GM12864 (cell line): ENCODE results near the gene FAM184B.

Experiments used
- DNase-seq: peaks from one replicate; pipeline ENCODE4 v3.0.0-alpha.2; 2011; ENCODE audit warnings: low read depth
- H3K4me3 ChIP-seq: 2 replicates; pipeline ENCODE4 v1.5.1; 2011; ENCODE audit warnings: mild to moderate bottlenecking, low read depth, low read length, control low read depth
- CTCF ChIP-seq: IDR thresholded peaks from 2 replicates; pipeline ENCODE4 v1.5.1; 2011; ENCODE audit warnings: low read depth, mild to moderate bottlenecking, moderate library complexity, low read length, control low read depth, inconsistent platforms; ENCODE audit errors: missing control alignments

The FAM184B gene

GRCh38 chr4:17657090-17657489 lies 124.3 kb downstream of the FAM184B start:
- no peak for DNase-seq
- no peak for TF ChIP-seq CTCF
- H3K4me3 ChIP-seq, result no peak overlapping the region

DNA sequence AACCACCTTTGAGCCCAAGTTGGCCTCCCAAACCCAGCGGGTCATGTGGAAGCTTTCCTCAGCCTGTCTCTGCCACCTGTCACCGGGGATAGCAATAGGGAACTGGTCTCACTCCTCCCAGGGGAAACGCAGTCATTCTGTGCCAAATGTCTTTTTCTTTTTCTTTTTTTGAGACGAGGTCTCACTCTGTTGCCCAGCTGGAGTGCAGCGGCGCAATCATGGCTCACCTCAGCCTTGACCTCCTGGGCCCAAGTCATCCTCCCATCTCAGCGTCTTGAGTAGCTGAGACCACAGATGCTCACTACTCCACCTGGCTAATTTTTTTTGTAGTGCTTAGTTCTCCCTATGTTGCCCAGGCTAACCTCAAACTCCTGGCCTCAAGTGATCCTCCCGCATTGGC lies 126.7 kb downstream of the FAM184B start:
- no peak for TF ChIP-seq CTCF
- H3K4me3 ChIP-seq, result no peak overlapping the region
- no peak for DNase-seq

DNA sequence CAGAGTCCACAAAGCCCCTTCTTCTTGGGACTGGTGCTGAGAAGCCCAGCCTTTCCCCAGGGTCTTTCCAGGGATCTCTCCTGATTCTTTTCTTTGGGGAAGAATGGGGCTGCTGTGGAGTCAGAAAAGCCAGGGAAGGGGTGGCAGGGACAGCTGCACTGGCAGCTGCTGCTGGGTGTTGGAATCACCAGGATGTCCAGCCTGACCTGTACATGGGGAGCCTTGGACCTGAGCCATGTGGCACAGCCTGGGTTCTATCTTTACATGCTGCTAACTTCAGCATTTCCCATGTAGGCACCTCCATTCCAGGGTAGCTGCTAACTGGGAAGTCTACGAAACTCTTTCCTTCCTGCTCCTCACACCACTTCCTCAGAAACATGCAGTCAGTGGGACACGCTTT lies 131.0 kb downstream of the FAM184B start:
- no peak overlapping the region for H3K4me3 ChIP-seq
- no peak for DNase-seq
- no peak for TF ChIP-seq CTCF

DNA sequence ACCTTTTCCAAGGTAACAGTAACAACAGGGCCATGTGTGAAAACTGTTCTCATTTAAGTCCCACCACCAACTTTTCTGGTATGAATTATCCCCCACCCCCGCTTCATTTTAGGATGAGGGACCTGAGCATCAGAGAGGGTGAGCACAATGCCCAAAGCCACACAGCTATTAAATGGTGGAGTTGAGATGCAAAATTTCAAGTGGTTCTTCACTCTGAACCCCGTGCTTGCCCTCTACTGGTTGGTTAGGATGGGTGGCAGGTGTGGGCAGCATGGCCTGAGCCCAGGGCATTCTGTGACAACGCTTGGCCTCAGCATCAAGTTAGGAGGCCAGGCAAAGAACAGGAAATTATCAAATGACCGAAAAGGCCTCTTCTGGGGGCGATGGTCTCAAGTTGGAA lies 133.5 kb downstream of the FAM184B start:
- no peak for DNase-seq
- H3K4me3 ChIP-seq, result no peak overlapping the region
- peak; percentile 25 for TF ChIP-seq CTCF

DNA sequence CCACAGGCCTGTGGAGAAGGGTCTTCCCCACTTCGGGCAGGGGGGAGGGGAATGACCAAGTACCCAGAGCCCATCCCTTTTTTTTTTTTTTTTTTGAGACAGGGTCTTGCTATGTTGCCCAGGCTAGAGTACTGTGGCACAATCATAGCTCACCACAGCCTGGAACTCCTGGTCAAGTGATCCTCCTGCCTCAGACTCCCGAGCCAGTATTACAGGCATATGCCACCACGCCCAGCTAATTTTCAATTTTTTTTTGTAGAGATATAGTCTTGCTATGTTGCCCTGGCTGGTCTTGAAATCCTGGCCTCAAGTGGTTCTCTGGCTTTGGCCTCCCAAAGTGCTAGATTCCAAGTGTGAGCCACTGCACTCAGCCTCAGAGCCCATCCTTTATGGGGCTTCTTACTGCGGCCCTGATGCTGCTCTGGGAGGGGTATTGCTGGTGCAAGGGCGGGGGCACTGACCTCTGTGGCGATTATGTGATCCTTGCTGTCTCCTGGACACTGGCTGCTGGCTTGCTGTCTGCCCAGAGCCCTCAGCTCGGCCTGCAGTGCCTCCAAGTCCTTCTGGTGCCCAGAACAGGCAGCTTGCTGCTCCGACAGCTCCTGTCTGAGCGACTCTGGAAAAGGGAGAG lies 134.1 kb downstream of the FAM184B start:
- DNase-seq, result no peak
- H3K4me3 ChIP-seq, result no peak overlapping the region
- no peak for TF ChIP-seq CTCF

DNA sequence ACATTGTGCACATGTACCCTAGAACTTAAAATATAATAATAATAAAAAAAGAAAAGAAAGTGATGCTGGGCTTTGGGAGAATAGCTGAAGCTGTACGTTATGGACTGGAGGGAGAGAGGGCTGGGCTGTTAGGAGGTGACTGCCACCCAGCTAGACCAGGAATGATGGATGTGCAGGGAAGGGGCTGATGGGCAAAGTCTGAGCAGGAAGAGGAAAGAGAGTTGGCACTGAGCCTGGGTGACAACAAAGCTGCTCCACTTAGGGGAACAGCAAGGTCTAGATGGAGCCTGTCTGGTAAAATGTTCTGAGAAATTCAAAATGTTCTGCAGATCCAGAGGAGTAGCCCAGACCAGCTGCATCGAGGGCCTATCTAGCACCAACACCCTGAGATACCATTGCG lies 134.7 kb downstream of the FAM184B start:
- no peak overlapping the region for H3K4me3 ChIP-seq
- no peak for DNase-seq
- TF ChIP-seq CTCF, result no peak

- no peak for DNase-seq
- no peak for TF ChIP-seq CTCF
- no peak overlapping the region for H3K4me3 ChIP-seq
Measured at GRCh38 chr4:17642398-17642783, 139.0 kb downstream of the FAM184B start.
